GM12865 (cell line): ENCODE results near the gene SDK2.

Source experiments
- DNase-seq: peaks from one replicate; pipeline ENCODE4 v3.0.0; 2010; ENCODE audit warnings: low read depth
- H3K4me3 ChIP-seq: 2 replicates; pipeline ENCODE4 v1.5.1; 2011; ENCODE audit warnings: mild to moderate bottlenecking, low read depth, low read length, control low read depth
- TF ChIP-seq, protein P1 (sequence below): IDR thresholded peaks from 2 replicates; pipeline ENCODE4 v1.5.1; 2011; ENCODE audit warnings: low read length, control low read depth, low read depth, inconsistent platforms; ENCODE audit not compliant: insufficient read depth; ENCODE audit errors: missing control alignments

Gene SDK2

DNA sequence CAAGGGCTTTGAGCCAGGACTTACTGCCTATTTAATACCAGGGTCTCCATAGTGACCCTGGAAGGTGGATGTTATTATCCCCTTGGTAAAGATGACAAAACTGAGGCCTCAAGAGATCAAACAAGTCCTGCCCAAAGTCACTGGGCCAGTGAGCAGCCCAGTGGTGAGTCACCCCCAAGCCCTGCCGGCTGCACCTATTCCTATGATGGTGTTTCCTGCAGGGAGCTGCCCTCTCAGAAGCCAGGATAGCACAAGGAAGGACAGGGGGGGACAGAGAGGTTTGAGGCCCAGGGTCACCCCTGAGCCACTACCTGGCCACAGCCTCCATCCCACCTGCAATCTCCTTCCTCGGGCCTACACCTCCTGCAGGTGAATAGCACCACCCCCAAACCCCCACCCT is 90.9 kb downstream of the SDK2 start:
- DNase-seq: no peak
- TF ChIP-seq, protein P1, sequence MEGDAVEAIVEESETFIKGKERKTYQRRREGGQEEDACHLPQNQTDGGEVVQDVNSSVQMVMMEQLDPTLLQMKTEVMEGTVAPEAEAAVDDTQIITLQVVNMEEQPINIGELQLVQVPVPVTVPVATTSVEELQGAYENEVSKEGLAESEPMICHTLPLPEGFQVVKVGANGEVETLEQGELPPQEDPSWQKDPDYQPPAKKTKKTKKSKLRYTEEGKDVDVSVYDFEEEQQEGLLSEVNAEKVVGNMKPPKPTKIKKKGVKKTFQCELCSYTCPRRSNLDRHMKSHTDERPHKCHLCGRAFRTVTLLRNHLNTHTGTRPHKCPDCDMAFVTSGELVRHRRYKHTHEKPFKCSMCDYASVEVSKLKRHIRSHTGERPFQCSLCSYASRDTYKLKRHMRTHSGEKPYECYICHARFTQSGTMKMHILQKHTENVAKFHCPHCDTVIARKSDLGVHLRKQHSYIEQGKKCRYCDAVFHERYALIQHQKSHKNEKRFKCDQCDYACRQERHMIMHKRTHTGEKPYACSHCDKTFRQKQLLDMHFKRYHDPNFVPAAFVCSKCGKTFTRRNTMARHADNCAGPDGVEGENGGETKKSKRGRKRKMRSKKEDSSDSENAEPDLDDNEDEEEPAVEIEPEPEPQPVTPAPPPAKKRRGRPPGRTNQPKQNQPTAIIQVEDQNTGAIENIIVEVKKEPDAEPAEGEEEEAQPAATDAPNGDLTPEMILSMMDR: no peak
- H3K4me3 ChIP-seq: no peak overlapping the region

DNA sequence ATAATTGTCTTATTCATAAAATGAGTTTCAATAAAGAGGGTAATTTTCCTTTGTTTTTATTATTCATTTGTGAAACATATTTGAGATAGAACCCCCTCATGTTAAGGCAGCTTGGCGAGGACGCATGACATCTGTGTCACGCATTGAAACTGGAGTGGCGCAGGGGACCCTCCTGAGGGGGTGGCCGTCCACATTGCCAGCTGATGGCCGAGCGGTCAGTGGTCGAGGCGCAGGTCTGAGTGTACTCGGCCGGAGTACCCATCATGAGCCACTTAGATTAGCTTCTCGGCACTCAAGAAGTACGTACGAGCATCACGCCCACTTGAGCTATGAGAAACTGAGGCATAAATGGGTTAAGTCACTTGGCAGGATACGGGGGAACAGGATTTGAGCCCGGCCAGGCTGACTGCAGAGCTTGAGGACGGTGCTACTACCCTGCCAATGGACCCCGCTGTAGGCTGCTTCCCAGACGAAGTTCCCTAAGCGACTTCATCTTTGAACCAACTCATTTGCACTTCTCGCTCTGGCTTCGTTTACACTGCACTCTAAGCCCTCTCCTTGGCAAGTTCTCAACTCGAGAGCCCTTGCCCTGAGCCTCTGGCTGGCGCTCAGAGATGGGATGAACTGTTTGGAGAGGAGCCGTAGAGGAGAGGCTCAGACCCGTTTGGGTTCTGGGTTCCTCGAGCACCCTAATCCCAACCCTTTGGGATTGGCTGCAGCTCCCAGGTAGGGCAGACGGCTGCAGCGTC is 91.8 kb downstream of the SDK2 start:
- no peak for DNase-seq
- TF ChIP-seq, protein P1: no peak
- no peak overlapping the region for H3K4me3 ChIP-seq

DNA sequence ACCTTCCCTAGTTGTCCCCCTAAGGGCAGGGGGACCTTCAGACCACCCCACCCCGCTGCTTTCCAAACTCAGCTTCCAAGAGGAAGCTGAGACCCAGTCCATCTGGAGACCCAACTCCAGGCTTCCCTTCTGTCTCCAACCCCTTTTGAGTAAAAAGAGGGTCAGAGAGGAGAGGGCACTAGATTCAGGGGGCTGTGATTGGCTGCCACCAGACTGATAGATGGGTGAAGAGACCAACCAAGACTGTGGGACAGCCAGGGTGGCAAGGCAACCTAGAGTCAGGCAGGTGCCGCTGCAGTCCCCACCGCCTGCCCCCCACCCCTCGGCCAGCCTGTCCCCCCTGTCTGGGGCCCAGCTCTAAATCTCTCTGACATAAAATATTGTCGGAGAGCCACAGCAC is 92.5 kb downstream of the SDK2 start:
- peak overlapping the region; percentile 35 for H3K4me3 ChIP-seq
- DNase-seq: peak; percentile 61
- TF ChIP-seq, protein P1: no peak

DNA sequence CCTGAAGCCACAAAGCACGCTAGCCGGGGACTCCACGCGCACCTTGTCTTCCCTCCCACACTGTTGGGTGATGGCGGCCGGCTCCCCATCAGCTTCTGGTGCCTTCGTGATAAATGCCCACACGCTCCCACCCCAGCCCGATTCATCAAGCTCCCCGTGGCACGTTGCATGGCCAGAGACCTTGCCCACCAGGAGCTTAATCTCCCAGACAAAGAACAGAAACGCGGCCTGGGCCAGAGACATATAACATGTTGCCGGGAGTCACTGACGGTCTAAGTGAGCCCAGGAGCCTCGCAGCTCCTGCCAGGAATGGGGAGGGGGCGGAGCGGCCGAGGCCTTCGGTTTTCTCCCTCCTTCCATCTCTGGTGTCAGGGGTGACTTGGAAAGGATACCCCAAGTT is 93.1 kb downstream of the SDK2 start:
- TF ChIP-seq, protein P1: no peak
- no peak for DNase-seq
- H3K4me3 ChIP-seq: no peak overlapping the region

DNA sequence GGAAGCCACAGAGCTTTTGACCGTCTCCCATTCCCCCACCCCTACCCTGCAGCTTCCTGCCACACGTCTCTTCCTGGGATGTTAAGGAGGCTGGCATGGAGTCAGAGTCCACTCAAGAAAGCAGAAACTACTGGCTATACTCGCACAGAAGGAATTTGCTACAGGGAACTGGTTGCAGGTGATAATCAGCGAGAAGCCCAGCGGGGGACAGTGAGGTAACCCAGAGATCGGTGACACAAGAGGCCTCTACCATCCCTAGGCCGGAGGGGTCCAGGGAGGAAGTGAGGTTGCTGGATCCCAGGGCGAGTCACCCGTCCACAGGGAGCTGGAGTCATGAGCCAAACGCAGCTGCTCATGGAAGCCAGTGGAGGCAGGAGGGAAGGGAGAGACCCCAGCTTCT is 93.7 kb downstream of the SDK2 start:
- H3K4me3 ChIP-seq: no peak overlapping the region
- TF ChIP-seq, protein P1: no peak
- no peak for DNase-seq

DNA sequence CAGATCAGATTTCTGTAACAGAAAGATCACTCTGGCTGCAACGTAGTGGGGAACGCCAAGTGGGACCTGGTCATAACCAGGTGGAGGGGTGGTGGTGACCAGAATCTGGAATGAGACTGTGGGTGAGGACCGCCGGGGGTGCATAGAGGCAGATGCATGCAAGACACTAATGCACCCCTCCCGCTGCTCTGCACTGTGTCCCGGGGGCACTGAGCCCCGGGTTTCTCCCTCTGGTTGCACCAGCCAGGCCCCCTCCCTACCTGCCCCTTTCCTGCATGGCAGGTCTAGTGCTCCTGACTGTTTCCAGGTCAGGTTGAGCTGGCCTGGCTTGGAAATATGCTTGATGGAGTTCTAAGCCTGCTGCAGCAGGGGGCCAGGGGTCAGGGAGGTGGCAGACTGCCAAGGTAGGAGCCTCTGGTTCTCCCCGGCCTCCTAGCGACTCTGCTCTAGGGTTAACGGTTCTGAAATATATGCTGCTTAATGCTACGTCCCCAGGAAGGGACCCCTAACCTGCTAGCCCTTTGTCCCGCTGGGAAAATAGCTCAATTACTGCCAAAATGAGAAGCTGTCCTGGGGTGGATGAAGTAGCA is 94.3 kb downstream of the SDK2 start:
- H3K4me3 ChIP-seq: no peak overlapping the region
- no peak for DNase-seq
- TF ChIP-seq, protein P1: no peak
